ENCODE data around the gene FOXE3. TPM values are rescaled to one million over a fixed set of nuclear protein-coding genes. Genes with fewer than 3 reads are reported as not detected.

FOXE3 gene
- total RNA-seq, 1 experiment from 2014 or later, result 0.15 TPM

DNA sequence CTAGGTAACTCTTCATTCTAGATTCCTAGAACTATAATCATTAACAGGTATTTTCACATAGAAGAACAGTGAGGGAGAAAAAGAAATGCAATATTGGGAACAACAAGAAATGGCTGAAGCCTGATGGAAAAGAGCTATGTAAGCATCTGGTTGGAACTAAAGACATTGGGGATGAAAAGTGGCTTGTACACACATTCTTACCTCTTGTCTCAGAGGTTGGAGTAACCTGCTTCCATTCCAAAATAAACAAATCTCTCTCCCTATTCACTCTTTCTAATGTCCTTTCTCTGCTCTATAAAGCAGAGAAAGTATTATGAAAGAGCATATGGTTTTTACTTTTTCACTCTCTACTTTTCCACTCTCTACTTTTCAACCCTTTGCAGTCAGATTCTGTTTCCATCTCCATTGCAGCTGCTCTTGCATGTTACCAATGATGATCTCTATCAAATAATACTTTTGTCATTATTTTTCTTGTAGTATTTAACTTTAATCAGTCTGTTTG, 45.0 kb upstream of the FOXE3 start:
- Histone ChIP-seq H2BK120ac (ENCODE audit: low read depth, low read length, poor library complexity, severe bottlenecking) (no peak overlapping the region), H4K5ac (ENCODE audit: insufficient read length, low read depth, low read length) (no peak overlapping the region), H4K8ac (replicated peaks; ENCODE audit: insufficient read length, low read depth, low read length) (no peak overlapping the region), H2AK5ac (ENCODE audit: insufficient read length, low read length) (no peak overlapping the region), H2BK12ac (ENCODE audit: insufficient read length, low read depth, low read length) (no peak overlapping the region), H3K4me2 (ENCODE audit: insufficient read depth, insufficient read length, low read length) (no peak overlapping the region), H3K79me1 (ENCODE audit: insufficient read depth, low read depth, low read length, poor library complexity, severe bottlenecking) (no peaks in the 10 kb centered on the region), H3K14ac (ENCODE audit: insufficient read depth, low read length) (no peak overlapping the region), H3K9ac (ENCODE audit: extremely low read depth, insufficient read length, low read length) (no peak overlapping the region), H2BK15ac (ENCODE audit: low read depth, low read length) (no peak overlapping the region), H4K91ac (ENCODE audit: insufficient read length, low read depth, low read length) (no peak overlapping the region), H3K27me3 (ENCODE audit: insufficient read depth, low read length) (no peaks in the 10 kb centered on the region), H3K23ac (ENCODE audit: insufficient read length, low read depth, low read length) (no peak overlapping the region), H3K79me2 (ENCODE audit: insufficient read depth, low read length) (no peaks in the 10 kb centered on the region), H2BK20ac (ENCODE audit: low read depth, low read length, poor library complexity, severe bottlenecking) (no peak overlapping the region), H3K9me3 (ENCODE audit: control insufficient read depth, low read depth, low read length) (no peaks in the 10 kb centered on the region), H3K4ac (ENCODE audit: low read depth, low read length) (no peak overlapping the region), H2AFZ (ENCODE audit: low read length) (no peak overlapping the region), H3K18ac (ENCODE audit: insufficient read length, low read depth, low read length) (no peak overlapping the region), H3K56ac (ENCODE audit: insufficient read length, low read depth, low read length) (no peak overlapping the region), H2BK5ac (ENCODE audit: insufficient read length, low read length) (no peak overlapping the region), H3T11ph (ENCODE audit: low read length) (no peak overlapping the region), H4K20me1 (ENCODE audit: control insufficient read depth, insufficient read depth, insufficient read length) (no peaks in the 10 kb centered on the region), H3K23me2 (ENCODE audit: insufficient read length, low read depth, low read length, poor library complexity, severe bottlenecking) (no peaks in the 10 kb centered on the region), H3K4me1 (ENCODE audit: insufficient read depth, low read length) (no peaks in the 10 kb centered on the region), H3K27ac (ENCODE audit: insufficient read length, low read depth, low read length) (no peak overlapping the region)
- DNase-seq, result no peak
- TF ChIP-seq, protein P1, sequence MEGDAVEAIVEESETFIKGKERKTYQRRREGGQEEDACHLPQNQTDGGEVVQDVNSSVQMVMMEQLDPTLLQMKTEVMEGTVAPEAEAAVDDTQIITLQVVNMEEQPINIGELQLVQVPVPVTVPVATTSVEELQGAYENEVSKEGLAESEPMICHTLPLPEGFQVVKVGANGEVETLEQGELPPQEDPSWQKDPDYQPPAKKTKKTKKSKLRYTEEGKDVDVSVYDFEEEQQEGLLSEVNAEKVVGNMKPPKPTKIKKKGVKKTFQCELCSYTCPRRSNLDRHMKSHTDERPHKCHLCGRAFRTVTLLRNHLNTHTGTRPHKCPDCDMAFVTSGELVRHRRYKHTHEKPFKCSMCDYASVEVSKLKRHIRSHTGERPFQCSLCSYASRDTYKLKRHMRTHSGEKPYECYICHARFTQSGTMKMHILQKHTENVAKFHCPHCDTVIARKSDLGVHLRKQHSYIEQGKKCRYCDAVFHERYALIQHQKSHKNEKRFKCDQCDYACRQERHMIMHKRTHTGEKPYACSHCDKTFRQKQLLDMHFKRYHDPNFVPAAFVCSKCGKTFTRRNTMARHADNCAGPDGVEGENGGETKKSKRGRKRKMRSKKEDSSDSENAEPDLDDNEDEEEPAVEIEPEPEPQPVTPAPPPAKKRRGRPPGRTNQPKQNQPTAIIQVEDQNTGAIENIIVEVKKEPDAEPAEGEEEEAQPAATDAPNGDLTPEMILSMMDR (conservative IDR thresholded peaks at IDR 0.05), result no peak
- H3K36me3 Mint-ChIP-seq (ENCODE audit: insufficient read depth in 1 of 3, low read depth in 3 of 3), result peaks cover 5 to 35% (median 15%) of the 10 kb centered on the region in 3 experiments; a peak in 4 of 7 replicates
- H3K4me3 Mint-ChIP-seq, result no peak overlapping the region
- no peaks in the 10 kb centered on the region for H3K4me1 Mint-ChIP-seq
- H3K27ac Mint-ChIP-seq, result no peak overlapping the region; a peak in 1 of 7 replicates
- H3K9me3 Mint-ChIP-seq, result no peaks in the 10 kb centered on the region
- no peaks in the 10 kb centered on the region for H3K27me3 Mint-ChIP-seq (ENCODE audit: low read depth)
